KBM-7 (cell line): ENCODE measurements around the gene GABRB2.

Experiments
- DNase-seq: peaks from one replicate; pipeline ENCODE4 v3.0.0-alpha.2; 2015
- in situ Hi-C: fragments of 300-500 bp; cut with MboI; formaldehyde crosslinking; loops from 2 replicates; pipeline ENCODE4 v1.14.3; 2020; ENCODE audit warnings: low sequenced_read_pairs, low pct_unique_long_range_greater_than_20kb, mixed read lengths

Gene GABRB2

GRCh38 chr5:161399996-161400562 lies 146.4 kb downstream of the GABRB2 start:
- no peak for DNase-seq
- in situ Hi-C loops = no loop called here

- in situ Hi-C loops = no loop called here
- DNase-seq = no peak
Measured at GRCh38 chr5:161397448-161397847, 149.1 kb downstream of the GABRB2 start.

GRCh38 chr5:161396171-161396570 lies 150.4 kb downstream of the GABRB2 start:
- no peak for DNase-seq
- in situ Hi-C loops = no loop called here

GRCh38 chr5:161391724-161392123 lies 154.8 kb downstream of the GABRB2 start:
- in situ Hi-C loops = no loop called here
- DNase-seq = no peak

GRCh38 chr5:161391016-161391415 lies 155.5 kb downstream of the GABRB2 start:
- no peak for DNase-seq
- in situ Hi-C loops = no loop called here

GRCh38 chr5:161387121-161387520 lies 159.4 kb downstream of the GABRB2 start:
- in situ Hi-C loops = no loop called here
- DNase-seq = no peak

GRCh38 chr5:161385027-161385426 lies 161.5 kb downstream of the GABRB2 start:
- in situ Hi-C loops = no loop called here
- DNase-seq = no peak

GRCh38 chr5:161382685-161383084 lies 163.8 kb downstream of the GABRB2 start:
- no peak for DNase-seq
- in situ Hi-C loops = no loop called here

- DNase-seq = no peak
- in situ Hi-C loops = no loop called here
Measured at GRCh38 chr5:161380486-161380885, 166.0 kb downstream of the GABRB2 start.

GRCh38 chr5:161378701-161379100 lies 167.8 kb downstream of the GABRB2 start:
- in situ Hi-C loops = no loop called here
- no peak for DNase-seq

GRCh38 chr5:161376034-161376433 lies 170.5 kb downstream of the GABRB2 start:
- DNase-seq = no peak
- in situ Hi-C loops = no loop called here

- no peak for DNase-seq
- in situ Hi-C loops = no loop called here
Measured at GRCh38 chr5:161373345-161373707, 173.2 kb downstream of the GABRB2 start.

GRCh38 chr5:161372682-161373344 lies 173.7 kb downstream of the GABRB2 start:
- in situ Hi-C loops = no loop called here
- no peak for DNase-seq

GRCh38 chr5:161369022-161369421 lies 177.5 kb downstream of the GABRB2 start:
- no peak for DNase-seq
- in situ Hi-C loops = no loop called here

GRCh38 chr5:161358446-161358845 lies 188.1 kb downstream of the GABRB2 start:
- DNase-seq = no peak
- in situ Hi-C loops = no loop called here

GRCh38 chr5:161344234-161344633 lies 202.3 kb downstream of the GABRB2 start:
- in situ Hi-C loops = no loop called here
- DNase-seq = no peak

- in situ Hi-C loops = no loop called here
- DNase-seq = no peak
Measured at GRCh38 chr5:161342886-161343285, 203.6 kb downstream of the GABRB2 start.

GRCh38 chr5:161340012-161340411 lies 206.5 kb downstream of the GABRB2 start:
- no peak for DNase-seq
- in situ Hi-C loops = no loop called here

GRCh38 chr5:161333194-161333880 lies 213.2 kb downstream of the GABRB2 start:
- in situ Hi-C loops = no loop called here
- no peak for DNase-seq

GRCh38 chr5:161332343-161332742 lies 214.2 kb downstream of the GABRB2 start:
- in situ Hi-C loops = no loop called here
- DNase-seq = no peak

GRCh38 chr5:161314033-161314432 lies 232.5 kb downstream of the GABRB2 start:
- in situ Hi-C loops = no loop called here
- no peak for DNase-seq
